ENCODE results near the gene IL2RA.

Gene IL2RA

DNA sequence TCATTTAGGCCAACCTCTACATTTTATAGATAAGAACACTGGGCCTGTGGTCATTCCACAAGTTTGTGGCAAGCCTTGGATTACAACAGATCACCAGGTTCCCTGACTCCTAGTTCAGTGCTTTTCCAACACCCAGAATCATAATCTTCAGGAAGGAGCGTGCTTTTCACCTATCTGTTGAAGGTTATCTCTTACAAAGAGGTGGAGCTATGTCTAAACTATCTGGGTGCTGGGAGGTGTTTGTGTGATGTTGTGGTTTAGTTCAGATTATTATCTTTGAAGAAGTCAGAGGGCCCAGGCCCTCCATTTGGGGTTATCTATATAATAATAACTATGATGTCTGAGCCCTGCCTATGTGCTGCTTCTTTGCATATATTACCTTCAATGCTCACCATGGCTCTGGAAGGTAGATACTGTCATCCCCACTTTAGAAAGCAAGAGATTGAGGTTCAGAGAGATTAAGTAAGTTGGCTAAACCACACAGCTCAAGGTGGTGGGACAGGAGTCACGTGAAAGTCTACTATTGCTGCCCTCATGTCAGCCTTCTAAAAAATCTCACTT, 24.0 kb downstream of the IL2RA start:
- no peak for DNase-seq (ENCODE audit: low spot score)

- DNase-seq (ENCODE audit: low spot score): no peak
Measured at GRCh38 chr10:6037422-6037821, 24.7 kb downstream of the IL2RA start.

GRCh38 chr10:6036861-6037321, 25.3 kb downstream of the IL2RA start:
- DNase-seq (ENCODE audit: low spot score): no peak

- DNase-seq (ENCODE audit: low spot score): no peak
Measured at GRCh38 chr10:6035931-6036575, 26.1 kb downstream of the IL2RA start.

DNA sequence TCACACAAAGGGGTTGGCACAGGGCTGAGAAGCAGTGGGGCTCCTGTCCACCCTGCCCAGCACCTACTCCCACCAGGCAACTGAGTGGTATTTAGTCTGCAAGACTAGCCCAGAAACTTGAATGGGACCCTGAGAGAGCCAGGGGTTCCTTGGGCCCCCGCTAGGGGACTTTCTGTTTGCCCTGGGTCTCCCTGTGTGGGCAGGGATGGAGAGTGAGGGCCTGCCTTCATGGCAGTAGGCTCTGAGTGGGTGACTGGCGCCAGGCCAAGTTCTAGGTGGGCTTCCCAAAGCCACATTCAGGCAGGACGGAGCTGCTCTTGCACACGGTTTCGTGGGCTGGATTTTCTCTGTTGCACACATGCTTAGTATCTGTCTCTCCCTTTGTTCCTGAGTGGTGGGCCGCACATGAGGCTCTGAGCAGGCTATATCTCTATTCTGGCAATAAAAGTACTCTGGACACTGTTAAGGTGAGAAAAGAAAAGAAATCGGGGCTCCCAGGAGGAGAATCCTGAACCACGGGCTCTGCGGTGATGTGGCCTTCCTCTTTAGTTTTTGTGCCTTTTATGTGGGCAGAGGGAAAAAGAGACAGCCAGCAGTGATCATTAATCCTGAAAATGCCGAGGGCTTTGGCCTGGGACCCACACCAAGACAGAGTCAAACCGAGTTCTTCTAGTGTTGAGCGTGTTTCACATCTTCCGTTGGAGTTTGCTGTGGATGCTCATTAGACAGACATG, 26.9 kb downstream of the IL2RA start:
- DNase-seq (ENCODE audit: low spot score): no peak

DNA sequence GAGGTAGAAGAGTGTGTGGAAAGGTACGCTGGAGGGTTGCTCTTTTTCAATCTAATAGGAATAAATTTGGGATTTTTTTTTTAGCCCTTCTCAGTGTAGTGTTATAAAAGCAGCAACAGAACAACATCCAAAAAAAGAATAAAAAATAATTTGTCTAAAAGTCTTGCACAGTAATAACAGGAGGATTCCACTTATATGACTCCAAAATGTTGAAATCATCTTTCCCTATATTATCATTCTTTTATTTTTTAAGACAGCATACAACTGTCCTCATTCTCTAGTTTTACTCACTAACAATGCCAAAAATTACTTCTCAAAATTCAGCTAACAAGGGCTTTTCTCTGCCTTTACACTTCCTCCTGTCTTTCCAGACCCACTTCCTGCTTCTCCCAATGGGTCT, 27.8 kb downstream of the IL2RA start:
- DNase-seq (ENCODE audit: low spot score): no peak

GRCh38 chr10:6033954-6034353, 28.2 kb downstream of the IL2RA start:
- DNase-seq (ENCODE audit: low spot score): no peak

DNA sequence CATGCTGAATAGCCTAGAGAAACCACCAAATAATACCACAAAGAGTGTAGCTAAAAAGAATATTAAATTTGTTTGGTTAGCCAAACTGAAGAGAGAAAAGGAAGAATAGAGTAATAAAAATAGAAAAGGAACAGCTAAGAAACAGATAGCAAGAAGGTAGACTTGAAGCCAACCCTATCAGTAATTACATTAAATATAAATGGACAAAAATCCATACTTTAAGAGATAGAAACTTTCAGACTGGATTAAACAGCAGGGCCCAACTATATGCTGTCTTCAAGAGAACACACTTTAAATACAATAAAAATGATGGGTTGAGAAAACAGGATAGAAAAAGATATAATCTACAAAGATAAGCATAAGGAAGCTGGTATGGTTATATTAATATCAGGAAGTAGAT, 31.2 kb downstream of the IL2RA start:
- DNase-seq (ENCODE audit: low spot score): no peak

DNA sequence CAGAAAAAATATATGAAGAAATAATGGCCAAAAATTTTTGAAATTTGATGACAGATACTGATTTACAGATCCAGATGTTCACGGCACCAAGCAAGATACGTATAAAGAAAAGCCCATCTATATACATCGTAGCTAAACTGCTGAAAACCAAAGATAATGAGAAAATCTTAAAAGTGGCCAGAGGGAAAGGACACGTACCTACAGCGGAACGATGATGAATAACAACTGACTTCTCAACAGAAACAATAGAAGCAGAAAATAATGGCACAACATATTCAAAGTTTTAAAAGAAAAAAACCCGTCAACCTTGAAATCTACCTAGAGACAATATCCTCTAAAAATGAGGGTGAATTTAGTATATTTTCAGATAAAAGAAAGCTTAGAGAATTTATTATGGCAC, 31.9 kb downstream of the IL2RA start:
- no peak for DNase-seq (ENCODE audit: low spot score)

DNA sequence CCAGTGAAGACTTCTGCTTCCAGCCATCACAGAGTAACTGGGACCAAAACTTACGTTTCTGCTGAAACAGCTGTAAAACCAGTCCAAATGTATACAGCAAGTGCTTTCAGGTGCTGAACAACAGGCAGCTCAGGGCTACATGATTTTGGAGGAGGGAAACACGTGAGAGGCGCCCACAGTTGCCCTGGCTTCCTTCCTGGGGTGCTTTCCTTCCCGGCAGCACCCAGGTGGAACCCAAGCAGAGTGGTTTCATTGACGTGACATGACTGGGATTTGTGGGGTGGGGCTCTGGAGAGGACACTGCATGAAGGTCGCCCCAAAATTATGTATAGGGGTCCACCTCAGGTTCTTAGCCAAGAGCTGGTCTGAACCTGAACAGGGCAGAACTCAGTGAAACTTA, 34.2 kb downstream of the IL2RA start:
- DNase-seq (ENCODE audit: low spot score): no peak

DNA sequence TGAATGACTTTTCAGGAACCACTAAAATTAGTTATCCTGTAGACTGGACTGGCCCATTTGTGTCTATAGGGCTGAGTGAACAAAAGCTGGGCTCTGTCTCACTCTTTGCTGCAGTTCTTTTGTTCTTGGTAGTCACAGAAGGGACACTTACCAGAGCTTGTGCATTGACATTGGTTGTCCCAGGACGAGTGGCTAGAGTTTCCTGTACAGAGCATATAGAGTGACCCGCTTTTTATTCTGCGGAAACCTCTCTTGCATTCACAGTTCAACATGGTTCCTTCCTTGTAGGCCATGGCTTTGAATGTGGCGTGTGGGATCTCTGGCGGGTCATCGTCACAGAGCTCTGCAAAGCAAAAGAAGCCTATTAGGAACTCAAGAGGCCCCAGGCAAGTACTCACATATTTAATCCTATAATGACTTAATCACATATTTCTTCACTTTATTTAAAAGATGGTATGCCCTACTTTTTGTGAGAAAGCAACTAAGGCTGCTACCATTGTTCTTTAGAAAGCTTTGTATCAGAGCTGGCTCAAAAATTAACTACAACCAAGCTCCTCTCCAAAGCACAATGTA, 36.4 kb downstream of the IL2RA start:
- no peak for DNase-seq (ENCODE audit: low spot score)

DNA sequence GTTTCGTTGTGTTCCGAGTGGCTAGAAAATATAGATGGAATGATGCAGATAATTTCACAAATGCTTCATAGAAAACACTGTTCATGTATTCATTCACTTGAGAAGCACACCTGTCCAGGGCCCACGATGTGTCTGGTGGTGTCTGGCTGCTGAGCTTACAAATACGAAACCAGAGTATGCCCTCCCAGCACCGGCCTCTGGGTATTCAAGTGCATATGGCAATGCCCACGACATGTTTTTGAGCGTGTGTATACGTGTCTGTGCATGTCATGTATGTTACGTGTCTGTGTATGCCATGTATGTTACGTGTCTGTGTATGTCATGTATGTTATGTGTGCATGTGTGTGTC, 37.9 kb downstream of the IL2RA start:
- DNase-seq (ENCODE audit: low spot score): no peak

- DNase-seq (ENCODE audit: low spot score): no peak
Measured at GRCh38 chr10:6023661-6024333, 38.4 kb downstream of the IL2RA start.

- DNase-seq (ENCODE audit: low spot score): no peak
Measured at GRCh38 chr10:6022660-6023059, 39.5 kb downstream of the IL2RA start.

DNA sequence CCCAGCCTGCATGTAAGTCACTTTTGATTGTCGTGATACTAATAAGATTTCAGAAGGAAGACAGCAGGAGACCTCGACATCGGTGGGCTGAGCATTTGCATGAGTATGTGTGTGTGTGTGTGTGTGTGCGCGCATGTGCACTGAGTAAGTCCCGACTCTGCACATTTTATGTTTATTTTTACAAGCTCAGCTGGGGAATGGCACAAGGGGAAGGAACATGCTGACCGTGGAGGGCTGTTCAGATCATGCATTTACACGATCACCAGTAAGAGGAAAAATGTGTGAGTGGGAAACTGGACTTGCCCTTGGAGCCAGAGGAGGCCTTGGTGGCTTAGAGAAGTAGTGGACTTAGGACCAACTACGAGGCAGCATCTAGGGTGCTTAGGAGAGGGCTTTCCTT, 41.3 kb downstream of the IL2RA start:
- DNase-seq (ENCODE audit: low spot score): no peak

DNA sequence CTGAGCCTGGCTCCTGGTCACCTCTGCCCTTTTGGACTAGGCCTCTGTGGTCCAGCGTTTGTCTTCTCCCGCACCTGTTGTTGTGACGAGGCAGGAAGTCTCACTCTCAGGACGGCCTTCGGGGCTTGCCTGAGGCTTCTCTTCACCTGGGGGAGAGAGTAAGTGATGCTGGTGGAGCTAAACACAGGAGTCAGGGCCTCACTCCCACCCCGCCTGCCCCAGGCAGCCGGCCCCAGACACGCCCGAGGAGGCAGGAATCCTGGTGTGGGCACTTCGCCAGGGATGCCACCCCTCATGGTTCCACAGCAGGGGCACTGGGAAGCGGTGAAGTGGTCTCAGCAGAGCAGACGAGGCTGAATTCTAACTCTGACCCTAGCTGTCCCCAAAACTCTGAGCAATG, 42.4 kb downstream of the IL2RA start:
- no peak for DNase-seq (ENCODE audit: low spot score)

- DNase-seq (ENCODE audit: low spot score): no peak
Measured at GRCh38 chr10:6019010-6019782, 43.0 kb downstream of the IL2RA start.

- DNase-seq (ENCODE audit: low spot score): no peak
Measured at GRCh38 chr10:6018422-6018821, 43.7 kb downstream of the IL2RA start.

GRCh38 chr10:6017781-6018354, 44.3 kb downstream of the IL2RA start:
- DNase-seq (ENCODE audit: low spot score): no peak

DNA sequence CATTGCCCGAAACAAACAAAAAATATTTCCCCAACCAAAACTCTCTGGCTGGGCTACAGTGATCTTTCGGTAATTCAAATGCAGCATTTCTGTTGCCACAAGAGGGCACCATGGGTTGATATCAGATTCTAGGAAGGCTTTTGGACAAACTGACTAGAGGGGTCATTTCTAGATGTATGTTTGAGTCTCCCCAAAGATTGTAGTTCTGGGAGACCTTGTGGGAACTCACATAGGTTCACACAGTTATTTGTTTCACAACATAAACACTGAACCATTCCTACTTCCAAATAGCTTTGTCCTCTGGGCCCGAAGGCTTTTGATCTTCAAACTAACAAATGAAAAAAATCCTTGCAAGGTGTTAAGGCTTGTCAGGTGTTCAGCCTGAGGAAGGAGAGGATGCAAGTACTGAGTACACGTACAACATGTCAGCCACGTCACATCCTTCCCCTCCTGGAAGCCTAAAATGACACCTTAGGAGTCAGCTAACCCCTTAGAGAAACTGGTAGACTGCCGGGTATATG, 47.9 kb downstream of the IL2RA start:
- DNase-seq (ENCODE audit: low spot score): peak; percentile 30

All from putamen (tissue), 1 donor.